Breast epithelium (tissue), 4 donors: ENCODE results near the gene MX2. TPM values are rescaled to one million over a fixed set of nuclear protein-coding genes. Genes with fewer than 3 reads are reported as not detected.

Experiments used
- DNase-seq, 2 donors: peaks; one replicate each; pipeline ENCODE4 v3.0.0-alpha.2; 2019; ENCODE audit warnings: low spot score in 2 of 2
- H3K27ac ChIP-seq, 2 donors: fragments of 200-600 bp; sonication (generic) in 1 of 2; one replicate each; pipeline ENCODE4 v1.5.1; 2016 to 2019; ENCODE audit warnings: mild to moderate bottlenecking in 1 of 2
- H3K27me3 ChIP-seq, 2 donors: fragments of 200-600 bp; sonication (generic) in 1 of 2; one replicate each; pipeline versions ENCODE4 v1.5.1 to v1.6.0; 2017 to 2019; ENCODE audit warnings: control low read depth in 1 of 2, mild to moderate bottlenecking in 1 of 2
- H3K36me3 ChIP-seq: fragments of 200-600 bp; one replicate; pipeline ENCODE4 v1.5.1; 2019
- H3K4me1 ChIP-seq, 2 donors: fragments of 200-600 bp; sonication (generic); one replicate each; pipeline ENCODE4 v1.5.1; 2016 to 2019; ENCODE audit warnings: control low read depth in 1 of 2
- H3K4me3 ChIP-seq, 3 donors: fragments of 200-600 bp; sonication (generic); 1 replicate in 2 of 3; 2 replicates in 1 of 3; pipeline ENCODE4 v1.5.1; 2016 to 2019; ENCODE audit warnings: mild to moderate bottlenecking in 3 of 3, moderate library complexity in 2 of 3
- H3K9me3 ChIP-seq, 2 donors: fragments of 200-600 bp; sonication (generic) in 1 of 2; one replicate each; pipeline ENCODE4 v1.5.1; 2016 to 2019; ENCODE audit warnings: control low read depth in 1 of 2
- POLR2A ChIP-seq: fragments of 450-650 bp; IDR thresholded peaks from one replicate; pipeline ENCODE4 v1.6.1; 2016; ENCODE audit warnings: antibody characterized with exemption, mild to moderate bottlenecking, moderate library complexity
- POLR2AphosphoS5 ChIP-seq, 3 donors: sonication (generic); formaldehyde crosslinking; IDR thresholded peaks; one replicate each; pipeline ENCODE4 v1.6.1; 2017; ENCODE audit warnings: antibody characterized with exemption in 3 of 3
- intact Hi-C: fragments of 100-400 bp; cut with DNase I; formaldehyde crosslinking; loops from one replicate; pipeline ENCODE4 v1.15.1; 2023; ENCODE audit warnings: low total_unique reads
- total RNA-seq, 3 donors: library from RNA; depleted of rRNA; stranded (reverse); fragments of >200 nt; gene quantifications; one replicate each; pipeline ENCODE4 v1.1.0, GENCODE V29; 2016
- TF ChIP-seq, protein P1 (sequence below), 3 donors: fragments of 450-650 bp; IDR thresholded peaks; one replicate each; pipeline ENCODE4 v1.5.1; 2016 to 2017; ENCODE audit warnings: antibody characterized with exemption in 3 of 3, mild to moderate bottlenecking in 3 of 3, moderate library complexity in 3 of 3

The MX2 gene
- total RNA-seq, 3 donors from 2014 or later = 8.9 to 31.5 (median 29.4) TPM

DNA sequence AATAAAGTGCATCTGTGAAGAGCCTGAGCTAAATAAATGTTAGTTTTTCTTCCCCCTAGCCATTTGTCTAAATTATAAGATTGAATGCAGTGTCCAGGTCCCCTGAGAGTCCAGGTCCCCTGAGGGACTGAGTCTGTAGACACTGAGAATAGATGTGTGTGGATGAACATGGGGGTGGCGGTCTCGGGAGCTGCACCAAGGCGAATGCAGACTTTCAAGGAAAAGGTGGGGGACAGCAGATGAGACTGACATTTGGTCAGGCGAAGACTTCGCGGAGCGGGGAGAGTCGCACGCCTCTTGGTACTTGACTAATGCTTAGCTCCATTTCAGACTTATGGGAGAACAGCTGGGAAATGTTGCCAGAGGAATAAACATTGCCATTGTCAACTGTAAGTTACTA lies 17.7 kb upstream of the MX2 start:
- no peak overlapping the region for H3K4me3 ChIP-seq
- no peaks in the 10 kb centered on the region for H3K9me3 ChIP-seq
- no peaks in the 10 kb centered on the region for H3K4me1 ChIP-seq
- TF ChIP-seq POLR2AphosphoS5 (IDR thresholded peaks at IDR 0.05) (no peak), POLR2A (no peak)
- TF ChIP-seq, protein P1, sequence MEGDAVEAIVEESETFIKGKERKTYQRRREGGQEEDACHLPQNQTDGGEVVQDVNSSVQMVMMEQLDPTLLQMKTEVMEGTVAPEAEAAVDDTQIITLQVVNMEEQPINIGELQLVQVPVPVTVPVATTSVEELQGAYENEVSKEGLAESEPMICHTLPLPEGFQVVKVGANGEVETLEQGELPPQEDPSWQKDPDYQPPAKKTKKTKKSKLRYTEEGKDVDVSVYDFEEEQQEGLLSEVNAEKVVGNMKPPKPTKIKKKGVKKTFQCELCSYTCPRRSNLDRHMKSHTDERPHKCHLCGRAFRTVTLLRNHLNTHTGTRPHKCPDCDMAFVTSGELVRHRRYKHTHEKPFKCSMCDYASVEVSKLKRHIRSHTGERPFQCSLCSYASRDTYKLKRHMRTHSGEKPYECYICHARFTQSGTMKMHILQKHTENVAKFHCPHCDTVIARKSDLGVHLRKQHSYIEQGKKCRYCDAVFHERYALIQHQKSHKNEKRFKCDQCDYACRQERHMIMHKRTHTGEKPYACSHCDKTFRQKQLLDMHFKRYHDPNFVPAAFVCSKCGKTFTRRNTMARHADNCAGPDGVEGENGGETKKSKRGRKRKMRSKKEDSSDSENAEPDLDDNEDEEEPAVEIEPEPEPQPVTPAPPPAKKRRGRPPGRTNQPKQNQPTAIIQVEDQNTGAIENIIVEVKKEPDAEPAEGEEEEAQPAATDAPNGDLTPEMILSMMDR (IDR thresholded peaks at IDR 0.05) = no peak
- H3K36me3 ChIP-seq = no peaks in the 10 kb centered on the region
- no peaks in the 10 kb centered on the region for H3K27me3 ChIP-seq
- DNase-seq = no peak
- intact Hi-C loops = no loop called here
- no peak overlapping the region for H3K27ac ChIP-seq

DNA sequence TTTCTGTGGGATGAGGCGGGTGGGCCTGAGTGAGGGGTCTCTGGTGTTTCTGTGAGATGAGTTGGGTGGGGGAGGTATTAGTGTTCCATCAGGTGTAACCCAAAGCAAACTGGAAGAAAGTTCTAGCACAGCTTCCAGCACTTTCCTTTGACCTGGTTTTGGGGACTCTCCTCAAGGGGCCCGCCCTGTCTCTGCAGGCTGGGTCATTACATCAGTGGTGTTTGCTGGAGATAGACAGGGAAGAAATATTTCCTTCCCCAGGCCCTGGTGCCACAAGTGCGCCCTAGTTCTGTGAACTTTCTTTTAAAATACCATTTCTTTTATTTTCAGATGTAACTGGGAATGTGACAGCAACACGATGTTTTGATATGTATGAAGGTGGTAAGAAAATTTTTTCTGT lies 16.5 kb upstream of the MX2 start:
- no peak for TF ChIP-seq POLR2AphosphoS5 (IDR thresholded peaks at IDR 0.05)
- TF ChIP-seq POLR2A = no peak
- TF ChIP-seq, protein P1 (IDR thresholded peaks at IDR 0.05) = no peak
- DNase-seq = no peak
- no peaks in the 10 kb centered on the region for H3K27me3 ChIP-seq
- intact Hi-C loops = no loop called here
- H3K4me3 ChIP-seq = no peak overlapping the region
- no peaks in the 10 kb centered on the region for H3K4me1 ChIP-seq
- no peak overlapping the region for H3K27ac ChIP-seq
- no peaks in the 10 kb centered on the region for H3K36me3 ChIP-seq
- H3K9me3 ChIP-seq = no peaks in the 10 kb centered on the region

DNA sequence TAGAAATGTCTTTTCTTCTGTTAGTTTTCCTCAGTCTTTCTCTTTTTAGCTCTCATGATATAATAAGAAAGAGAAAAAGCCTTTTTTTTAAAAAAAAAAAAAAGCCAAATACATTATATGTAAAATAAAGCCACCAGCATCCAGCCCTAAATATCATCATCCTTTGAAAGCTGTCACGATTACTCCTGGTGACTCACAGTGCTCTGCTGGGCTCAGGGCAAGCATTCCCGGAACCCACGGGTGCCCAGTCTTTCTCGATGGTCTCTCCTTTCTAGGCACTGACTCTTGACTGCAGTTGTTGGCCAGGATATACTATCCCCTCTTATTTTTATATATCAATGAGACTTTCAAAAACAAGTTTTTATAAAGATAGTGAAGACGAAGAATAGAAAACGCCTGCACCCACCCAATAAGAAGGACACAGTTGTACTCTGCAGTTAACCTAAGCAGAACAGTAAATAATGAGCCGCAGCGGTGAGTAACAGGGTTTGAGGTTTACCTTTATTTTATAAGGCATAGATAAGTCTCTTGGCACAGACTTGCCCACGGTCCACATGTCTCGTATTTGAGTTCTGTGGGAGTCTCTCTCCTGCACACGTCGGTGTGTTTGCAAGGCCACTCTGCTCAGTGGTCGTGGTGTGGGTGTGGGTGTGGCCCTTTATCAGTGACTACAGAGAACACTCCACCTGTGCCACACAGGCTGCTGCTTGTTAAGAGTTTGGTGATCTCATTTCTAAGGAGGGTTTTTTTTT lies 15.7 kb upstream of the MX2 start:
- no peak for TF ChIP-seq POLR2A
- TF ChIP-seq POLR2AphosphoS5 (IDR thresholded peaks at IDR 0.05) = no peak
- TF ChIP-seq, protein P1 (IDR thresholded peaks at IDR 0.05) = no peak
- Histone ChIP-seq H3K36me3 (no peaks in the 10 kb centered on the region), H3K27ac (no peak overlapping the region), H3K4me3 (no peak overlapping the region), H3K9me3 (no peaks in the 10 kb centered on the region), H3K27me3 (no peaks in the 10 kb centered on the region), H3K4me1 (no peaks in the 10 kb centered on the region)
- intact Hi-C loops = no loop called here
- no peak for DNase-seq

DNA sequence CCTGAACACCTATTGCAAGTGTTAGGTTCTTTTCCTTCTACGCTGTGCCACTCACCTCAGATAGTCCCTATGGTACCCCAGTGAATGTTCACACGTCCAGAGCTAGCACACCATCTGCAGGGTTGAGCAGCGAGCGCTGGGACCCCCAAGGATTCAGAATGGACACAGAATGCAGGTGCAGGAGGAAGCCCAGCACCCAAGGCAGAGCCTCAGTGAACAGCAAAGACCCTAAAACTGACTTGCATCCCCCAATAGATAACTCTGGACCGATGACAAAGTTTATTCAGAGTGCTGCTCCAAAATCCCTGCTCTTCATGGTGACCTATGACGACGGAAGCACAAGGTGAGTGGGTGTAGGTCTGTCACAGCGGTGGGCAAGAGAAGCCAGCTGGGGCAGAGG lies 15.1 kb upstream of the MX2 start:
- Histone ChIP-seq H3K36me3 (no peaks in the 10 kb centered on the region), H3K9me3 (no peaks in the 10 kb centered on the region), H3K27ac (no peak overlapping the region), H3K4me1 (no peaks in the 10 kb centered on the region), H3K27me3 (no peaks in the 10 kb centered on the region), H3K4me3 (no peak overlapping the region)
- intact Hi-C loops = no loop called here
- TF ChIP-seq POLR2A (no peak), POLR2AphosphoS5 (IDR thresholded peaks at IDR 0.05) (no peak)
- TF ChIP-seq, protein P1 (IDR thresholded peaks at IDR 0.05) = no peak
- no peak for DNase-seq

DNA sequence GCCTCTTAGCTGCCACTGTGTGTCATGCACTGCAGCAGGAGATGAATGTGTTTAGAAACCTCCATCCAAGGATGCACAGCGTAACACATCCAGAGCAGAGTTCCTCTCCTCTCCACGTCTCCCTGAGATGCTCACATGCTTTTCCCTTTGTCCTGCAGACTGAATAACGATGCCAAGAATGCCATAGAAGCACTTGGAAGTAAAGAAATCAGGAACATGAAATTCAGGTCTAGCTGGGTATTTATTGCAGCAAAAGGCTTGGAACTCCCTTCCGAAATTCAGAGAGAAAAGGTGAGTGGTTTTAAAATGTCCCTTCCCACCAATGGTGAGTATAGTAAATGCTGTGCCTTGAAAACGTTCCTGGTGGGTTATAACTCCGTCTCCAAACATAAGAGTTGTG lies 13.4 kb upstream of the MX2 start:
- H3K27me3 ChIP-seq = no peaks in the 10 kb centered on the region
- H3K9me3 ChIP-seq = no peaks in the 10 kb centered on the region

More for the DNA sequence above, 13.4 kb upstream of the MX2 start:
- no peak overlapping the region for H3K4me3 ChIP-seq
- no peak overlapping the region for H3K27ac ChIP-seq
- TF ChIP-seq POLR2AphosphoS5 (IDR thresholded peaks at IDR 0.05) = no peak
- TF ChIP-seq, protein P1 (IDR thresholded peaks at IDR 0.05) = no peak
- no peak for TF ChIP-seq POLR2A
- intact Hi-C loops = no loop called here
- no peaks in the 10 kb centered on the region for H3K36me3 ChIP-seq
- DNase-seq = no peak
- H3K4me1 ChIP-seq = no peaks in the 10 kb centered on the region
